Measurements from ENCODE around the gene MCAT. TPM values are rescaled to one million over a fixed set of nuclear protein-coding genes. Genes with fewer than 3 reads are reported as not detected.

MCAT gene
- total and polyA plus RNA-seq, 4 donors = 8.3 to 22.6 (median 14.8) TPM

DNA sequence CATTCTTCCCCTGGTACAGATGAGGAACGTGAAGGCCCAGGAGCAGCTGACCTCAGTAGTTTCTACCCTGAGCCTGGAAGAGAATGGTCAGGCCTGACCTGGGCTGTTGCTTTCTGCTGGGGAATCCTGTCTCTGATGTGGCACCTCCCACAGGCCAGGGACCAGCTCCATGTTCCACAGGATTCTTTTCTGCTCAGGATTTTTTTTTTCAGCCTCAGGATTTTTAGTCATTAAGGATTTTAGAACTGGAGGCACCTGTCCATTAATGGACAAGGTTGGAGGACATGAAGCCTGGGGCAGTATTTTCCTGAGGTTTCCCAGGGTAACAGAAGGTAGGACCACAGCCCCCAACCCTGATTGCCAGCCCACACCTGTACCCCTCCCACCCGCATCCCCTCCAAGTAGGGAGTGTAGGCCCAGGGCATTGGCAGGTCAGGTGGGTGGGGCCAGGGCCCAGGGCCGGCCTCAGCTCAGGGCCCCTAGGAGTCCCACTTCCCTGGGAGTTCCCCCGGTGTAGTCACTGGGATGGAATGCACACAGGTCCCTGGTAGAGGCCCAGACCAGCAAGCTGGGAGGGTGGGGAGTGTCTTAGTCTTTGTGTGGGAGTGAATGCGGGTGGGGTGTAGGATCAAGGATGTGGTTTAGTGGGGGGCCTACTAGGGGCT lies 16.6 kb downstream of the MCAT start:
- no peaks in the 10 kb centered on the region for H3K27me3 ChIP-seq (ENCODE audit: control insufficient read depth in 4 of 4, insufficient read depth in 4 of 4, low read length in 3 of 4)
- WGBS = 76% methylated on average over 5 of the region's 5 CpGs
- no peak overlapping the region for H3K9ac ChIP-seq (ENCODE audit: low read depth in 1 of 2, low read length in 2 of 2)
- peaks cover 0 to 8% (median 4%) of the 10 kb centered on the region in 4 donors for H3K4me1 ChIP-seq (ENCODE audit: control insufficient read depth in 4 of 4, insufficient read depth in 4 of 4, low read length in 3 of 4)
- TF ChIP-seq, protein P1, sequence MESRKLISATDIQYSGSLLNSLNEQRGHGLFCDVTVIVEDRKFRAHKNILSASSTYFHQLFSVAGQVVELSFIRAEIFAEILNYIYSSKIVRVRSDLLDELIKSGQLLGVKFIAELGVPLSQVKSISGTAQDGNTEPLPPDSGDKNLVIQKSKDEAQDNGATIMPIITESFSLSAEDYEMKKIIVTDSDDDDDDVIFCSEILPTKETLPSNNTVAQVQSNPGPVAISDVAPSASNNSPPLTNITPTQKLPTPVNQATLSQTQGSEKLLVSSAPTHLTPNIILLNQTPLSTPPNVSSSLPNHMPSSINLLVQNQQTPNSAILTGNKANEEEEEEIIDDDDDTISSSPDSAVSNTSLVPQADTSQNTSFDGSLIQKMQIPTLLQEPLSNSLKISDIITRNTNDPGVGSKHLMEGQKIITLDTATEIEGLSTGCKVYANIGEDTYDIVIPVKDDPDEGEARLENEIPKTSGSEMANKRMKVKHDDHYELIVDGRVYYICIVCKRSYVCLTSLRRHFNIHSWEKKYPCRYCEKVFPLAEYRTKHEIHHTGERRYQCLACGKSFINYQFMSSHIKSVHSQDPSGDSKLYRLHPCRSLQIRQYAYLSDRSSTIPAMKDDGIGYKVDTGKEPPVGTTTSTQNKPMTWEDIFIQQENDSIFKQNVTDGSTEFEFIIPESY (IDR thresholded peaks at IDR 0.05) = no peak
- H3K36me3 ChIP-seq (ENCODE audit: control insufficient read depth in 4 of 4, insufficient read depth in 3 of 4, low read depth in 1 of 4, low read length in 3 of 4) = peaks cover 0 to 3% (median 0%) of the 10 kb centered on the region in 4 donors
- no peak for DNase-seq (ENCODE audit: low spot score)
- H3K27ac ChIP-seq (ENCODE audit: low read depth in 1 of 2, low read length in 2 of 2) = no peak overlapping the region
- H3K4me3 ChIP-seq (ENCODE audit: low read depth in 1 of 3, low read length in 3 of 3) = no peak overlapping the region
- no peaks in the 10 kb centered on the region for H3K9me3 ChIP-seq (ENCODE audit: control insufficient read depth in 4 of 4, low read length in 3 of 4)

DNA sequence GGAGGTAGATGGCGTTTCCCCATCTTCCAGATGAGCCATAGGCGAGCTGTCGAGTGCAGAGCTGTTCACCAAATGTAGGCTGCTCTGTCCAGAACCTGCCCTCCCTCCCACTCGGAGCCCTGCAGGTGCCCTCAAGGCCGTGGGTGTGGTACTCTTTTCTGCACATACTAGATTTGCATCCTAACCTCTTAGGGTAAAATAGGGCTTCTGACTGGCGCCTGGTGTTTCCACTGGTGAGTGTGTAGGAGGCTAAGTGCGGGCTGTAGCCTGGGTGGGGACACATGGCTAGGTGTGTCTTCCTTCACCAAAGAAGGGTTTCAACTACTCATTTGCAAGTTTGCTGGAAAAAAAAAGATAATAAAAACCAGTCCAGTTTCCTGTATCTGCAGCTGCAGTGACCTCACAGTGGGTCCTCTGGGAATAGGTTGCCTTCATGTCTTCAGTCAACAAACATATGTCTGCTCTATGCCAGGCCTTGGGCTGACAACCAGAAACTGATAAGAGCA lies 24.2 kb downstream of the MCAT start:
- peaks cover 0 to 8% (median 4%) of the 10 kb centered on the region in 4 donors for H3K4me1 ChIP-seq (ENCODE audit: control insufficient read depth in 4 of 4, insufficient read depth in 4 of 4, low read length in 3 of 4)
- H3K9ac ChIP-seq (ENCODE audit: low read depth in 1 of 2, low read length in 2 of 2) = no peak overlapping the region
- DNase-seq (ENCODE audit: low spot score) = no peak
- H3K36me3 ChIP-seq (ENCODE audit: control insufficient read depth in 4 of 4, insufficient read depth in 3 of 4, low read depth in 1 of 4, low read length in 3 of 4) = no peaks in the 10 kb centered on the region
- no peak for TF ChIP-seq NR2F2 (IDR thresholded peaks at IDR 0.05)
- TF ChIP-seq, protein P1 (IDR thresholded peaks at IDR 0.05) = no peak
- TF ChIP-seq, protein P2, sequence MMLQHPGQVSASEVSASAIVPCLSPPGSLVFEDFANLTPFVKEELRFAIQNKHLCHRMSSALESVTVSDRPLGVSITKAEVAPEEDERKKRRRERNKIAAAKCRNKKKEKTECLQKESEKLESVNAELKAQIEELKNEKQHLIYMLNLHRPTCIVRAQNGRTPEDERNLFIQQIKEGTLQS (IDR thresholded peaks at IDR 0.05) = no peak
- no peak for TF ChIP-seq YY1 (IDR thresholded peaks at IDR 0.05)
- no peak for TF ChIP-seq EGR1 (IDR thresholded peaks at IDR 0.05; ENCODE audit: low read depth in 2 of 2)
- TF ChIP-seq FOXA2 (IDR thresholded peaks at IDR 0.05) = no peak
- no peak for TF ChIP-seq SP1 (IDR thresholded peaks at IDR 0.05)
- no peak for TF ChIP-seq HNF4G (IDR thresholded peaks at IDR 0.05)
- TF ChIP-seq, protein P3, sequence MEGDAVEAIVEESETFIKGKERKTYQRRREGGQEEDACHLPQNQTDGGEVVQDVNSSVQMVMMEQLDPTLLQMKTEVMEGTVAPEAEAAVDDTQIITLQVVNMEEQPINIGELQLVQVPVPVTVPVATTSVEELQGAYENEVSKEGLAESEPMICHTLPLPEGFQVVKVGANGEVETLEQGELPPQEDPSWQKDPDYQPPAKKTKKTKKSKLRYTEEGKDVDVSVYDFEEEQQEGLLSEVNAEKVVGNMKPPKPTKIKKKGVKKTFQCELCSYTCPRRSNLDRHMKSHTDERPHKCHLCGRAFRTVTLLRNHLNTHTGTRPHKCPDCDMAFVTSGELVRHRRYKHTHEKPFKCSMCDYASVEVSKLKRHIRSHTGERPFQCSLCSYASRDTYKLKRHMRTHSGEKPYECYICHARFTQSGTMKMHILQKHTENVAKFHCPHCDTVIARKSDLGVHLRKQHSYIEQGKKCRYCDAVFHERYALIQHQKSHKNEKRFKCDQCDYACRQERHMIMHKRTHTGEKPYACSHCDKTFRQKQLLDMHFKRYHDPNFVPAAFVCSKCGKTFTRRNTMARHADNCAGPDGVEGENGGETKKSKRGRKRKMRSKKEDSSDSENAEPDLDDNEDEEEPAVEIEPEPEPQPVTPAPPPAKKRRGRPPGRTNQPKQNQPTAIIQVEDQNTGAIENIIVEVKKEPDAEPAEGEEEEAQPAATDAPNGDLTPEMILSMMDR (IDR thresholded peaks at IDR 0.05; ENCODE audit: low read depth, low read length, missing input control) = no peak
- TF ChIP-seq RAD21 (IDR thresholded peaks at IDR 0.05) = no peak
- TF ChIP-seq FOXA1 (IDR thresholded peaks at IDR 0.05) = no peak
- no peak for TF ChIP-seq RXRA (IDR thresholded peaks at IDR 0.05)
- TF ChIP-seq, protein P4, sequence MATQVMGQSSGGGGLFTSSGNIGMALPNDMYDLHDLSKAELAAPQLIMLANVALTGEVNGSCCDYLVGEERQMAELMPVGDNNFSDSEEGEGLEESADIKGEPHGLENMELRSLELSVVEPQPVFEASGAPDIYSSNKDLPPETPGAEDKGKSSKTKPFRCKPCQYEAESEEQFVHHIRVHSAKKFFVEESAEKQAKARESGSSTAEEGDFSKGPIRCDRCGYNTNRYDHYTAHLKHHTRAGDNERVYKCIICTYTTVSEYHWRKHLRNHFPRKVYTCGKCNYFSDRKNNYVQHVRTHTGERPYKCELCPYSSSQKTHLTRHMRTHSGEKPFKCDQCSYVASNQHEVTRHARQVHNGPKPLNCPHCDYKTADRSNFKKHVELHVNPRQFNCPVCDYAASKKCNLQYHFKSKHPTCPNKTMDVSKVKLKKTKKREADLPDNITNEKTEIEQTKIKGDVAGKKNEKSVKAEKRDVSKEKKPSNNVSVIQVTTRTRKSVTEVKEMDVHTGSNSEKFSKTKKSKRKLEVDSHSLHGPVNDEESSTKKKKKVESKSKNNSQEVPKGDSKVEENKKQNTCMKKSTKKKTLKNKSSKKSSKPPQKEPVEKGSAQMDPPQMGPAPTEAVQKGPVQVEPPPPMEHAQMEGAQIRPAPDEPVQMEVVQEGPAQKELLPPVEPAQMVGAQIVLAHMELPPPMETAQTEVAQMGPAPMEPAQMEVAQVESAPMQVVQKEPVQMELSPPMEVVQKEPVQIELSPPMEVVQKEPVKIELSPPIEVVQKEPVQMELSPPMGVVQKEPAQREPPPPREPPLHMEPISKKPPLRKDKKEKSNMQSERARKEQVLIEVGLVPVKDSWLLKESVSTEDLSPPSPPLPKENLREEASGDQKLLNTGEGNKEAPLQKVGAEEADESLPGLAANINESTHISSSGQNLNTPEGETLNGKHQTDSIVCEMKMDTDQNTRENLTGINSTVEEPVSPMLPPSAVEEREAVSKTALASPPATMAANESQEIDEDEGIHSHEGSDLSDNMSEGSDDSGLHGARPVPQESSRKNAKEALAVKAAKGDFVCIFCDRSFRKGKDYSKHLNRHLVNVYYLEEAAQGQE (IDR thresholded peaks at IDR 0.05) = no peak
- H3K9me3 ChIP-seq (ENCODE audit: control insufficient read depth in 4 of 4, low read length in 3 of 4) = no peaks in the 10 kb centered on the region
- H3K27ac ChIP-seq (ENCODE audit: low read depth in 1 of 2, low read length in 2 of 2) = no peak overlapping the region
- 75% methylated on average over 7 of the region's 7 CpGs for WGBS
- H3K27me3 ChIP-seq (ENCODE audit: control insufficient read depth in 4 of 4, insufficient read depth in 4 of 4, low read length in 3 of 4) = no peaks in the 10 kb centered on the region
- no peak overlapping the region for H3K4me3 ChIP-seq (ENCODE audit: low read depth in 1 of 3, low read length in 3 of 3)
